SH-SY5Y (cell line): ENCODE data around the gene PIK3IP1.

Source experiments
- GATA2 ChIP-seq: IDR thresholded peaks from 2 replicates; pipeline ENCODE4 v1.6.1; 2011; ENCODE audit warnings: mild to moderate bottlenecking, low read depth, low read length
- GATA3 ChIP-seq: IDR thresholded peaks from 2 replicates; pipeline ENCODE4 v1.6.1; 2011; ENCODE audit warnings: low read depth, mild to moderate bottlenecking, low read length, moderate library complexity

GRCh38 chr22:31250740-31251600, 41.3 kb downstream of the PIK3IP1 start:
- TF ChIP-seq GATA2 = no peak
- no peak for TF ChIP-seq GATA3
